ENCODE data around the gene RSPH9. TPM values are rescaled to one million over a fixed set of nuclear protein-coding genes. Genes with fewer than 3 reads are reported as not detected.

Gene RSPH9
- total and polyA plus RNA-seq, 2 donors from 2014 or later = 0.16 to 0.45 TPM

DNA sequence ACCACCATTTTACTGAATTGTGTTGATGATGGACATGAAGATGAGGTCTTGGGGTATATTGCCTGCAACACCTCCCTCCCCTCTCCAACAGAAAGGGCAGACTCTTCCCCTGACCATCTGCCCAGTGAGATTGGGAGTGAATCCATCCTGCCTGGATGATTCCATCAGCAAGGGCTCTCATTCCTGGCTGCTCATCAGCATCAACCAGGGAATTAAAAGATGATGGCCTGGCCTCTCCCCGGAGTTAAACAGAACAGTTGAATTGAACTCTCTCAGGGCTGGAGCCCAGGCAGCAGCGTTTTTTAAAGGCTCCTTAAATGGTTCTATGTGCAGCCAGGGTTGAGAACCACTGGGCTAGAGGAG is 57.3 kb downstream of the RSPH9 start:
- Histone ChIP-seq H3K9ac (ENCODE audit: low read length in 3 of 3) (peak overlapping the region in 1 of 3 donors; percentile 55), H3K4me1 (ENCODE audit: control insufficient read depth in 2 of 3, insufficient read depth in 2 of 3, low read depth in 1 of 3, low read length in 3 of 3) (peaks cover 8 to 21% (median 19%) of the 10 kb centered on the region in 3 donors), H3K27me3 (ENCODE audit: control insufficient read depth, insufficient read depth, low read length) (no peaks in the 10 kb centered on the region), H3K9me3 (ENCODE audit: control insufficient read depth in 2 of 3, insufficient read depth in 1 of 3, low read length in 3 of 3) (no peaks in the 10 kb centered on the region), H3K4me3 (ENCODE audit: low read length in 3 of 3) (no peak overlapping the region), H3K27ac (ENCODE audit: low read depth in 2 of 2, low read length in 2 of 2) (peak overlapping the region; percentile 79 to 80), H3K36me3 (ENCODE audit: control insufficient read depth in 2 of 3, insufficient read depth in 3 of 3, low read length in 3 of 3) (no peaks in the 10 kb centered on the region)
- TF ChIP-seq CTCF (IDR thresholded peaks at IDR 0.05; ENCODE audit: borderline replicate concordance, extremely low read depth, insufficient read depth) = no peak
- FAIRE-seq (no peak), DNase-seq (no peak)
- intact Hi-C loops (cut with DNase I) = no loop called here

DNA sequence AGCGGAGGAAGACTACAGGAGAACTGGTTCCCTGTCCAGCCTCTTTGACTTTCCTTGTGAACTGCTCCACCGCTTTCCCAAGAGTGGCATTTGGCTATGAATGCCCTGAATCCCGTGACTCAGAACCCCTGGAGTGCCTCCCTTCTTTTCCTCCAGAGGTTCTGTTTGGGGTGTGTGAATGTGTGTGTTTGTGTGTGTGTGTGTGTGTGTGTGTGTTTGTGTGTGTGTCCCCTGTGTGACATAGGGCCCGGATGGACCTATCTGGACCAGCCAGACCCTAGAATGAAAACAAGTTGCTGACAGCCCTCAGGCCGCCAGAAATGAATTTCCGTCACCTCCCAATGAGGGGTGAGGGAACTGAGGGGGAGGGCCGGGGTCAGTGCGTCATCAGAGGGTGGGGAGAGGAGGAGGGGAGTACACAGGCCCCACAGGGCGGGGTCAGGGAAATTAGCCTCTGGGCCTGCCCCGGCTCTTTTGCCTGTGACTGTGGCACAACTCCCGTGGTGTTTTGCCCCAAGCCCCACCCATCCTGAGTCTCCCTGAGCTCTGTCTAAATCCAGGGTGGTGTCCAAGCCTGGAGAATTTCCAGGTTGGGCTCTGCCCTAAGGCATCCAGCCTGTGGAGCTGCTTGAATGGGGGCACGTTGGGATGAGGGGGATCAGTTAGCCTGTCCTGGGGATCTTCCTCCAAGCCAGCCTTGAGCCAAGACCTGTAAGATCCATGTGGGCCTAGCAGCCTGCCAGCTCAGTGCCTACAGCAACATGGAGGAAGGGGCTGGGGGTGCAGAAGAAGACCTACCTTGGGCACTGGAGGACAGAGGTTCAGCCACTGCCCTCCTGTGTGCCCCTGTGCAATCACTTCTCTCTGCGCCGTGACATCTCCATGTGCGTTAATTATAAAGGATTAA is 58.0 kb downstream of the RSPH9 start:
- Histone ChIP-seq H3K9ac (ENCODE audit: low read length in 3 of 3) (peak overlapping the region in 1 of 3 donors; percentile 55), H3K27ac (ENCODE audit: low read depth in 2 of 2, low read length in 2 of 2) (peak overlapping the region; percentile 79 to 80), H3K36me3 (ENCODE audit: control insufficient read depth in 2 of 3, insufficient read depth in 3 of 3, low read length in 3 of 3) (no peaks in the 10 kb centered on the region), H3K27me3 (ENCODE audit: control insufficient read depth, insufficient read depth, low read length) (no peaks in the 10 kb centered on the region), H3K9me3 (ENCODE audit: control insufficient read depth in 2 of 3, insufficient read depth in 1 of 3, low read length in 3 of 3) (no peaks in the 10 kb centered on the region), H3K4me1 (ENCODE audit: control insufficient read depth in 2 of 3, insufficient read depth in 2 of 3, low read depth in 1 of 3, low read length in 3 of 3) (peaks cover 8 to 21% (median 19%) of the 10 kb centered on the region in 3 donors), H3K4me3 (ENCODE audit: low read length in 3 of 3) (no peak overlapping the region)
- intact Hi-C loops (cut with DNase I) = no loop called here
- peak; percentile 93 to 97 (median 96) for DNase-seq
- FAIRE-seq = no peak
- no peak for TF ChIP-seq CTCF (IDR thresholded peaks at IDR 0.05; ENCODE audit: borderline replicate concordance, extremely low read depth, insufficient read depth)

DNA sequence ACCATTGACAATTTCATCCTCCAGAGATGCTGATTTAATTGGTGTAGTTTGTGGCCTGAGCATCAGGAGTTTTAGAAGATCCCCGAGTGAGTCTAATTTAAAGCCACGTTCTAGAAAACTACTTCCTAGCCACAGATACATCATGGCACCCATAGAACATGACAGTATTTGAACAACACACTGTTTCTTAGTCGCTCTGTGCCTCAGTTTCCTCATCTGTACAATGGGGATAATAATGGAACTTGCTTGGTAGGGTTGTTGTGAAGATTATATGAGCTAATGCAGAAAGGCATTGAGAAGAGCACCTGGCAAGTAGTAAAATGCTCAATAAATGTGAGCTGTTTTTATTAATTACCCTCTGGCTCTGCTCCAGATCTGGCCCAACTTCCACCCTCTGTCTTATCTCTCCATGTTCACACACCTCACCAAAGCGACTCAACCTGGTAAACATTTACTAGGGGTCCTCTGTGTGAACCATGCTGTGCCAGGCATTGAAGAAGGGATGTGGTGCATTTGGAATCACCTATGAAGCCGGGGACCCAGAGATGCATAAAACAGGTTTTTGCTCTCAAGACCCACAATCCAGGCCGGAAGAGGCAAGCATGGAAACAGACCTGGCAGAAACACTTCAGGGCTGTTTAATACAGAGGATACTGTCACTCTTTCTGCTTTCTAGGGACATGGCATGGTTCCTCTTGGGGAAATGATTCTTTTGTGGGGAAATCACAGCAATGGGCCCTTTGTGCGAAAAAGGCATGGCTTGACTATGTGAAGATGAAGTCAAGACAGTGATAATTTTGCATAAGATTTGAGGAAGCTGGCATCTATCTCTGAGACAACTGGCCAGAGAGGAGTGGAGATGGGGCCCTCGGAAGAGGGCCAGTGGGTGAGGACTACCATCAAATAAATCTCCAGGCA is 58.9 kb downstream of the RSPH9 start:
- FAIRE-seq (no peak), DNase-seq (no peak)
- no peaks in the 10 kb centered on the region for H3K36me3 ChIP-seq (ENCODE audit: control insufficient read depth in 2 of 3, insufficient read depth in 3 of 3, low read length in 3 of 3)
- TF ChIP-seq CTCF (IDR thresholded peaks at IDR 0.05; ENCODE audit: borderline replicate concordance, extremely low read depth, insufficient read depth) = no peak
- no peaks in the 10 kb centered on the region for H3K27me3 ChIP-seq (ENCODE audit: control insufficient read depth, insufficient read depth, low read length)
- intact Hi-C loops (cut with DNase I) = no loop called here
- peaks cover 8 to 20% (median 11%) of the 10 kb centered on the region in 3 donors for H3K4me1 ChIP-seq (ENCODE audit: control insufficient read depth in 2 of 3, insufficient read depth in 2 of 3, low read depth in 1 of 3, low read length in 3 of 3)
- H3K4me3 ChIP-seq (ENCODE audit: low read length in 3 of 3) = no peak overlapping the region
- no peaks in the 10 kb centered on the region for H3K9me3 ChIP-seq (ENCODE audit: control insufficient read depth in 2 of 3, insufficient read depth in 1 of 3, low read length in 3 of 3)
- H3K9ac ChIP-seq (ENCODE audit: low read length in 3 of 3) = no peak overlapping the region
- H3K27ac ChIP-seq (ENCODE audit: low read depth in 2 of 2, low read length in 2 of 2) = no peak overlapping the region
